Body of pancreas (tissue), 2 donors: ENCODE data around the gene PMEL. TPM values are rescaled to one million over a fixed set of nuclear protein-coding genes. Genes with fewer than 3 reads are reported as not detected.

Experiments
- total RNA-seq, 2 donors: library from RNA; depleted of rRNA; stranded (reverse); fragments of >200 nt; gene quantifications; one replicate each; pipeline ENCODE4 v1.1.0, GENCODE V29; 2016

Gene PMEL
- total RNA-seq, 2 donors from 2014 or later = 1.6 to 2.6 TPM

Other genes with a start within 250 kb of the PMEL start
- gene BLOC1S1, start 250.0 kb downstream of the PMEL start, total RNA-seq = 100 to 1,000 TPM in 1 of 2 donors, 10 to 100 TPM in 1; 86.1 to 105 TPM
- 10 to 100 TPM in 1 of 2 donors, 1 to 10 TPM in 1; 4.2 to 20.4 TPM for gene RDH5, start 245.6 kb downstream of the PMEL start, total RNA-seq
- 100 to 1,000 TPM; 341 to 511 TPM for gene CD63, start 237.0 kb downstream of the PMEL start, total RNA-seq
- gene GDF11, start 222.9 kb downstream of the PMEL start, total RNA-seq = under 1 TPM; 0.33 to 0.78 TPM
- 10 to 100 TPM; 23.1 to 51.7 TPM for gene SARNP, start 148.3 kb downstream of the PMEL start, total RNA-seq
- gene ORMDL2, start 148.0 kb downstream of the PMEL start, total RNA-seq = 10 to 100 TPM in 1 of 2 donors, 1 to 10 TPM in 1; 6.0 to 12.5 TPM
- gene DNAJC14, start 136.5 kb downstream of the PMEL start, total RNA-seq = 10 to 100 TPM; 20.2 to 34.3 TPM
- gene MMP19, start 123.1 kb downstream of the PMEL start, total RNA-seq = 10 to 100 TPM in 1 of 2 donors, 1 to 10 TPM in 1; 3.4 to 23.4 TPM
- 10 to 100 TPM; 21.5 to 26.0 TPM for gene PYM1, start 38.1 kb downstream of the PMEL start, total RNA-seq
- gene DGKA, start 34.9 kb downstream of the PMEL start, total RNA-seq = 100 to 1,000 TPM in 1 of 2 donors, 10 to 100 TPM in 1; 33.3 to 128 TPM
- 10 to 100 TPM in 1 of 2 donors, 1 to 10 TPM in 1; 8.8 to 12.5 TPM for gene CDK2, start 788 bp upstream of the PMEL start, total RNA-seq
- gene RAB5B, start 8.0 kb upstream of the PMEL start, total RNA-seq = 10 to 100 TPM; 28.3 to 33.9 TPM
- gene SUOX, start 31.2 kb upstream of the PMEL start, total RNA-seq = 10 to 100 TPM; 10.6 to 20.8 TPM
- 1 to 10 TPM; 2.6 to 7.6 TPM for gene IKZF4, start 55.0 kb upstream of the PMEL start, total RNA-seq
- 100 to 1,000 TPM; 215 to 405 TPM for gene RPS26, start 75.9 kb upstream of the PMEL start, total RNA-seq
- gene ERBB3, start 114.1 kb upstream of the PMEL start, total RNA-seq = 10 to 100 TPM; 72.9 to 74.8 TPM
- gene PA2G4, start 138.5 kb upstream of the PMEL start, total RNA-seq = 100 to 1,000 TPM in 1 of 2 donors, 10 to 100 TPM in 1; 49.4 to 107 TPM
- 1,000 to 10,000 TPM; 1,174 to 2,214 TPM for gene RPL41, start 150.6 kb upstream of the PMEL start, total RNA-seq
- 10 to 100 TPM in 1 of 2 donors, under 1 TPM in 1; 0.99 to 11.2 TPM for gene ZC3H10, start 152.2 kb upstream of the PMEL start, total RNA-seq
- gene ESYT1, start 162.2 kb upstream of the PMEL start, total RNA-seq = 100 to 1,000 TPM in 1 of 2 donors, 10 to 100 TPM in 1; 43.3 to 182 TPM
- gene MYL6B, start 186.5 kb upstream of the PMEL start, total RNA-seq = 10 to 100 TPM in 1 of 2 donors, 1 to 10 TPM in 1; 7.5 to 24.1 TPM
- gene MYL6, start 192.3 kb upstream of the PMEL start, total RNA-seq = 1,000 to 10,000 TPM in 1 of 2 donors, 100 to 1,000 TPM in 1; 838 to 1,110 TPM
- gene SMARCC2, start 223.4 kb upstream of the PMEL start, total RNA-seq = 10 to 100 TPM; 46.2 to 50.8 TPM